KOPT-K1 (cell line): ENCODE data around the gene CCDC183.

Source experiments
- H3K27ac ChIP-seq: fragments of 200-600 bp; sonication (generic); 2 replicates; pipeline ENCODE4 v1.5.1; 2016; ENCODE audit warnings: antibody characterized with exemption, mild to moderate bottlenecking, low read depth, low read length; ENCODE audit not compliant: poor library complexity, severe bottlenecking
- H3K36me3 ChIP-seq: fragments of 200-600 bp; sonication (generic); 2 replicates; pipeline ENCODE4 v1.5.1; 2017; ENCODE audit warnings: antibody characterized with exemption, mild to moderate bottlenecking, low read length, moderate library complexity; ENCODE audit not compliant: insufficient read depth
- H3K9me3 ChIP-seq: fragments of 200-600 bp; sonication (generic); 2 replicates; pipeline ENCODE4 v1.5.1; 2017; ENCODE audit warnings: antibody characterized with exemption, low read length, mild to moderate bottlenecking; ENCODE audit not compliant: insufficient read depth, poor library complexity, severe bottlenecking

The CCDC183 gene

GRCh38 chr9:136848393-136849037 lies 52.4 kb downstream of the CCDC183 start:
- Histone ChIP-seq H3K9me3 (no peaks in the 10 kb centered on the region), H3K36me3 (no peaks in the 10 kb centered on the region), H3K27ac (peak overlapping the region; percentile 72)

- no peaks in the 10 kb centered on the region for H3K9me3 ChIP-seq
- no peaks in the 10 kb centered on the region for H3K36me3 ChIP-seq
- peak within 1 kb of the TSS; percentile 72 for H3K27ac ChIP-seq
These were observed 53.2 kb downstream of the CCDC183 start, which contains the start of gene PHPT1 for GRCh38 chr9:136849038-136849959. PHPT1 (plus strand) TSS chr9:136849409; CDS start chr9:136849431, 22 bp downstream.

GRCh38 chr9:136849960-136850865 lies 54.1 kb downstream of the CCDC183 start:
- Histone ChIP-seq H3K27ac (peak overlapping the region; percentile 2), H3K9me3 (no peaks in the 10 kb centered on the region), H3K36me3 (no peaks in the 10 kb centered on the region)

- Histone ChIP-seq H3K36me3 (no peaks in the 10 kb centered on the region), H3K27ac (no peak overlapping the region), H3K9me3 (no peaks in the 10 kb centered on the region)
These were observed 55.0 kb downstream of the CCDC183 start for GRCh38 chr9:136850866-136851775.

- H3K9me3 ChIP-seq: no peaks in the 10 kb centered on the region
- H3K36me3 ChIP-seq: no peaks in the 10 kb centered on the region
- no peak within 1 kb of the TSS for H3K27ac ChIP-seq
These were observed 56.0 kb downstream of the CCDC183 start, which contains the start of gene MAMDC4 for GRCh38 chr9:136851941-136852663. MAMDC4 (plus strand) TSS chr9:136852346; CDS start chr9:136852417, 71 bp downstream.

- Histone ChIP-seq H3K36me3 (no peaks in the 10 kb centered on the region), H3K9me3 (no peaks in the 10 kb centered on the region), H3K27ac (no peak overlapping the region)
These were observed 56.8 kb downstream of the CCDC183 start for GRCh38 chr9:136852664-136853595.

- H3K27ac ChIP-seq: no peak overlapping the region
- no peaks in the 10 kb centered on the region for H3K9me3 ChIP-seq
- H3K36me3 ChIP-seq: no peaks in the 10 kb centered on the region
These were observed 57.5 kb downstream of the CCDC183 start for GRCh38 chr9:136853596-136854112.

GRCh38 chr9:136854113-136854841 lies 58.1 kb downstream of the CCDC183 start:
- no peaks in the 10 kb centered on the region for H3K36me3 ChIP-seq
- no peaks in the 10 kb centered on the region for H3K9me3 ChIP-seq
- no peak overlapping the region for H3K27ac ChIP-seq

GRCh38 chr9:136854842-136855460 lies 58.8 kb downstream of the CCDC183 start:
- Histone ChIP-seq H3K27ac (no peak overlapping the region), H3K36me3 (no peaks in the 10 kb centered on the region), H3K9me3 (no peaks in the 10 kb centered on the region)

- Histone ChIP-seq H3K27ac (no peak overlapping the region), H3K9me3 (no peaks in the 10 kb centered on the region), H3K36me3 (no peaks in the 10 kb centered on the region)
These were observed 59.4 kb downstream of the CCDC183 start for GRCh38 chr9:136855461-136856078.

GRCh38 chr9:136856079-136856476 lies 59.9 kb downstream of the CCDC183 start:
- Histone ChIP-seq H3K27ac (no peak overlapping the region), H3K36me3 (peaks cover 1% of the 10 kb centered on the region; the same call in 1 of the 2 replicates), H3K9me3 (no peaks in the 10 kb centered on the region)
